C4-2B (cell line): ENCODE results near the gene ZNF394.

Experiments
- H3K27ac ChIP-seq: fragments of 450-650 bp; 2 replicates; pipeline ENCODE4 v1.5.1; 2017
- CTCF ChIP-seq: fragments of 450-650 bp; conservative IDR thresholded peaks from 2 replicates; pipeline ENCODE4 v1.5.1; 2017; ENCODE audit warnings: mild to moderate bottlenecking
- ZFX ChIP-seq: fragments of 450-650 bp; IDR thresholded peaks from 2 replicates; pipeline ENCODE4 v1.6.1; 2017

Gene ZNF394

GRCh38 chr7:99447943-99448342, 52.1 kb downstream of the ZNF394 start:
- TF ChIP-seq CTCF (no peak; the same call in 1 of the 2 replicates), ZFX (no peak)
- no peak overlapping the region for H3K27ac ChIP-seq

GRCh38 chr7:99446096-99446495, 54.0 kb downstream of the ZNF394 start:
- no peak overlapping the region for H3K27ac ChIP-seq
- no peak for TF ChIP-seq CTCF
- TF ChIP-seq ZFX, result no peak
